GM23338 (cell line): ENCODE data around the gene STARD3. TPM values are rescaled to one million over a fixed set of nuclear protein-coding genes. Genes with fewer than 3 reads are reported as not detected.
A peak's percentile ranks its signal among the peaks of the same experiment; 100 is the strongest.

Experiments
- ATAC-seq: fragments of 200-7000 bp; cut with Tn5 transposase; 3 replicates; pipeline ENCODE4 v1.9.1; 2020
- DNase-seq: peaks from one replicate; pipeline ENCODE4 v3.0.0-alpha.2; 2015; ENCODE audit warnings: low spot score
- H2AFZ ChIP-seq: fragments of 200-600 bp; sonication (generic); 2 replicates; pipeline ENCODE4 v1.8.0; 2016; ENCODE audit warnings: antibody characterized with exemption, mild to moderate bottlenecking, moderate library complexity
- H3F3A ChIP-seq: fragments of 200-600 bp; sonication (generic); replicated peaks from 2 replicates; pipeline ENCODE4 v1.8.0; 2017; ENCODE audit warnings: antibody characterized with exemption, mixed run types, low read depth
- H3K27ac ChIP-seq: fragments of 200-600 bp; sonication (generic); 2 replicates; pipeline ENCODE4 v1.6.1; 2016; ENCODE audit warnings: low read depth
- H3K27me3 ChIP-seq: fragments of 200-600 bp; sonication (generic); 2 replicates; pipeline ENCODE4 v1.8.0; 2016; ENCODE audit warnings: mild to moderate bottlenecking, mixed run types, moderate library complexity; ENCODE audit not compliant: insufficient read depth
- H3K36me3 ChIP-seq: fragments of 200-600 bp; sonication (generic); 2 replicates; pipeline ENCODE4 v1.8.0; 2016; ENCODE audit warnings: mild to moderate bottlenecking; ENCODE audit not compliant: insufficient read depth
- H3K4me1 ChIP-seq: fragments of 200-600 bp; sonication (generic); 2 replicates; pipeline ENCODE4 v1.8.0; 2016; ENCODE audit warnings: mild to moderate bottlenecking, moderate library complexity; ENCODE audit not compliant: insufficient read depth
- H3K4me2 ChIP-seq: fragments of 200-600 bp; sonication (generic); 2 replicates; pipeline ENCODE4 v1.7.1; 2017; ENCODE audit warnings: mixed run types
- H3K4me3 ChIP-seq: fragments of 200-600 bp; sonication (generic); 2 replicates; pipeline ENCODE4 v1.6.1; 2016; ENCODE audit warnings: mixed run types
- H3K79me2 ChIP-seq: fragments of 200-600 bp; sonication (generic); replicated peaks from 2 replicates; pipeline ENCODE4 v1.8.0; 2017; ENCODE audit warnings: mild to moderate bottlenecking; ENCODE audit not compliant: insufficient read depth
- H3K9me2 ChIP-seq: fragments of 200-600 bp; sonication (generic); 2 replicates; pipeline ENCODE4 v1.8.0; 2017; ENCODE audit not compliant: insufficient read depth
- H4K20me1 ChIP-seq: fragments of 200-600 bp; sonication (generic); replicated peaks from 2 replicates; pipeline ENCODE4 v1.8.0; 2017; ENCODE audit warnings: mild to moderate bottlenecking; ENCODE audit not compliant: insufficient read depth
- H3K27ac Mint-ChIP-seq: 2 replicates; pipeline ENCODE4 v1.8.0; 2020; ENCODE audit warnings: inconsistent platforms, mild to moderate bottlenecking, moderate library complexity, mixed read lengths
- H3K27me3 Mint-ChIP-seq: 3 replicates; pipeline ENCODE4 v1.8.0; 2022; ENCODE audit warnings: low read depth, mild to moderate bottlenecking, moderate library complexity, mixed read lengths, inconsistent platforms; ENCODE audit not compliant: insufficient read depth, poor library complexity
- H3K36me3 Mint-ChIP-seq: 3 replicates; pipeline ENCODE4 v1.8.0; 2021; ENCODE audit warnings: low read depth, mild to moderate bottlenecking, inconsistent platforms, moderate library complexity, mixed read lengths
- H3K4me1 Mint-ChIP-seq: 3 replicates; pipeline ENCODE4 v1.8.0; 2020; ENCODE audit warnings: mild to moderate bottlenecking, inconsistent platforms, mixed read lengths
- H3K4me3 Mint-ChIP-seq: 3 replicates; pipeline ENCODE4 v1.8.0; 2021; ENCODE audit warnings: moderate library complexity, mild to moderate bottlenecking, inconsistent platforms, mixed read lengths
- H3K9me3 Mint-ChIP-seq: 3 replicates; pipeline ENCODE4 v1.8.0; 2020; ENCODE audit warnings: moderate library complexity, mild to moderate bottlenecking, inconsistent platforms, mixed read lengths
- CREB1 ChIP-seq: fragments of 250-450 bp; sonication (Bioruptor Pico); IDR thresholded peaks from 2 replicates; pipeline ENCODE4 v1.5.0; 2020; ENCODE audit warnings: low read depth, mild to moderate bottlenecking, moderate library complexity
- EZH2 ChIP-seq: fragments of 200-600 bp; sonication (generic); IDR thresholded peaks from one replicate; pipeline ENCODE4 v1.8.0; 2017; ENCODE audit warnings: antibody characterized with exemption, mild to moderate bottlenecking, low read depth; ENCODE audit not compliant: unreplicated experiment
- EZH2phosphoT487 ChIP-seq: fragments of 200-600 bp; sonication (generic); IDR thresholded peaks from one replicate; pipeline ENCODE4 v1.8.1; 2018; ENCODE audit warnings: antibody characterized with exemption; ENCODE audit not compliant: unreplicated experiment
- polyA plus RNA-seq: library from polyadenylated mRNA; unstranded; fragments of >200 nt; fragmentation: Nextera tagmentation; extraction: Ambion mirVana; gene quantifications from 2 replicates; pipeline ENCODE4 v1.2.1, GENCODE V29; 2016
- total RNA-seq: library from RNA; depleted of rRNA; stranded (reverse); fragments of >200 nt; shearing (Covaris generic); gene quantifications from 2 replicates; pipeline ENCODE4 v1.2.3, GENCODE V29; 2014
- TF ChIP-seq, protein P1 (sequence below), 2 experiments: fragments of 200-600 bp in 1 of 2; sonication (generic) in 1 of 2; conservative IDR thresholded peaks; 2 replicates each; pipeline versions ENCODE4 v1.5.1 to v1.6.1; 2016 to 2017; ENCODE audit warnings: antibody characterized with exemption in 2 of 2, low read depth in 2 of 2, mild to moderate bottlenecking in 2 of 2, moderate library complexity in 1 of 2

STARD3 gene
- total and polyA plus RNA-seq, 2 experiments from 2014 or later = 26.4 to 53.3 TPM

DNA sequence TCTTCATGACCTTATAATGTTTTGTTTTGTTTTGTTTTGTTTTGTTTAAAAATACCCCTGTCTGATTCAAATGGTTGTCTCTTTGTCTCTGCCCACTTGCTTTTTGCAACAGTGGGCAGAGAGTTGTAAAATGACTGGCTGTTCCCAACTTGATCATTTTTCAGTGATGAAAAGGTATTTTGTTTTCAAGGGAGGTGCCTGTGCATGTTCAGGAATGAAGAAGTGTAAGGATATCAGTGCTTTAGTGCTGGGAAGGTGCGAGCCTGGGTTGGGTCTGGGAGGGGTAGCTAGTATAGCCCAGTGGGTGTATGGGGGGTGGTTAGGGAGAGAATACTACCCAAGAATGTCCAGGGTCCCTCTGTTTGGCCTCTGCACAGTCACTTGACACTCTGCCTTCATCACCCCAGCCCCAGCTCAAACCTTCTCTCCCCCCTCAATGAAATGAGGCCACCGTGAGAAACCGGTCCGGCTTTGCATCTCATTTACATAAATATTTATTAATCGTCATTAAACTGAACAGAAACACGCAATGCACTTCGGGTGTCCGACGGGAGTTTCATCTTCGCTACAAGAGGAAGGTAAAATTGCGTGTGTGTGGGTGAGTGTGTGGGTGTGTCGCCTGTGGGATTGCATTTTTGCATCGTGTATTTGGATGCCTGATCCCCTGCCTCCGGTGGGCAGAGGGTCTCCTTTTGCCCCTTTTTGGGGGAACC, 33.5 kb upstream of the STARD3 start:
- ATAC-seq = no peak
- H3K4me3 ChIP-seq = peak overlapping the region; percentile 66
- Mint-ChIP-seq H3K9me3 (no peaks in the 10 kb centered on the region), H3K4me3 (peak overlapping the region; percentile 64), H3K36me3 (no peaks in the 10 kb centered on the region), H3K27ac (no peak overlapping the region), H3K4me1 (peaks cover 53% of the 10 kb centered on the region), H3K27me3 (peaks cover 96% of the 10 kb centered on the region)
- peaks cover 16% of the 10 kb centered on the region for H4K20me1 ChIP-seq
- H2AFZ ChIP-seq = peak overlapping the region; percentile 74; the same call in 1 of the 2 replicates
- no peak for DNase-seq
- peaks cover 100% of the 10 kb centered on the region for H3K27me3 ChIP-seq
- no peaks in the 10 kb centered on the region for H3K36me3 ChIP-seq
- peak overlapping the region; percentile 88 for H3K4me2 ChIP-seq
- H3K4me1 ChIP-seq = peaks cover 63% of the 10 kb centered on the region
- no peaks in the 10 kb centered on the region for H3K79me2 ChIP-seq
- H3K27ac ChIP-seq = no peak overlapping the region
- H3K9me2 ChIP-seq = no peaks in the 10 kb centered on the region
- TF ChIP-seq EZH2 (peak; percentile 61), EZH2phosphoT487 (no peak)
- peaks cover 51% of the 10 kb centered on the region for H3F3A ChIP-seq

DNA sequence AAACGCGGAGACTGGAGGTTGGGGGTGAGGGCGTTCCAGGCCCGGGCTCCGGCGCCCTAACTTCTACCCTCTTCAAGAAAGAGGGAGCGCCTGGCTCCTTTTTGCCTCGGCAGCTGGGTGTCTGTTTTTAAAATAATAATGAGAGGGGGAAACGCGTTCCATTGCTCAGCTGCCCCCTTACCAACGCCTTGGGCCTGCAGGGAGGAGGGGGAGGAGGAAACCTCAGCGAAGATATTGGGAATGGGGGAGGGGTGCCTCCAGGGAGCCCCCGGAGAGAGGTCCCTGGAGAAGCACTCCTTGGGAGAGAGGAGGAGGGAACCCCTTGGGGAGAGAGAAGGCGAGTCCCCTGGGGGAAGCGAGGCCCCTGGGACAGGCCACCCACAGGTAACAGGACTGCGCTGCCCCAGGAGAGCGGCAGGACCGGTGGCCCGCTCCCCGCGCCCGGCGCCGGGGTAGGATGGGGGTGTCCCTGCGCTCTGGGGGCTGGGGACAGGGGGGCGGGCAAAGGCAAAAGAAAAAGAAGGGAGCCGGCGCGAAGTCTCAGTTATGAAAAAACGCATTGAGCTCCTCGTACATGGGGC, 31.9 kb upstream of the STARD3 start:
- Histone ChIP-seq H3K9me2 (no peaks in the 10 kb centered on the region), H2AFZ (peak overlapping the region; percentile 83; the same call in 1 of the 2 replicates), H3K4me1 (peaks cover 52% of the 10 kb centered on the region), H3K27me3 (peaks cover 100% of the 10 kb centered on the region), H3K79me2 (no peaks in the 10 kb centered on the region), H3K4me3 (peak overlapping the region; percentile 66), H3K4me2 (peak overlapping the region; percentile 88), H3K27ac (no peak overlapping the region), H4K20me1 (peaks cover 9% of the 10 kb centered on the region), H3K36me3 (no peaks in the 10 kb centered on the region), H3F3A (peaks cover 48% of the 10 kb centered on the region)
- TF ChIP-seq, protein P1, sequence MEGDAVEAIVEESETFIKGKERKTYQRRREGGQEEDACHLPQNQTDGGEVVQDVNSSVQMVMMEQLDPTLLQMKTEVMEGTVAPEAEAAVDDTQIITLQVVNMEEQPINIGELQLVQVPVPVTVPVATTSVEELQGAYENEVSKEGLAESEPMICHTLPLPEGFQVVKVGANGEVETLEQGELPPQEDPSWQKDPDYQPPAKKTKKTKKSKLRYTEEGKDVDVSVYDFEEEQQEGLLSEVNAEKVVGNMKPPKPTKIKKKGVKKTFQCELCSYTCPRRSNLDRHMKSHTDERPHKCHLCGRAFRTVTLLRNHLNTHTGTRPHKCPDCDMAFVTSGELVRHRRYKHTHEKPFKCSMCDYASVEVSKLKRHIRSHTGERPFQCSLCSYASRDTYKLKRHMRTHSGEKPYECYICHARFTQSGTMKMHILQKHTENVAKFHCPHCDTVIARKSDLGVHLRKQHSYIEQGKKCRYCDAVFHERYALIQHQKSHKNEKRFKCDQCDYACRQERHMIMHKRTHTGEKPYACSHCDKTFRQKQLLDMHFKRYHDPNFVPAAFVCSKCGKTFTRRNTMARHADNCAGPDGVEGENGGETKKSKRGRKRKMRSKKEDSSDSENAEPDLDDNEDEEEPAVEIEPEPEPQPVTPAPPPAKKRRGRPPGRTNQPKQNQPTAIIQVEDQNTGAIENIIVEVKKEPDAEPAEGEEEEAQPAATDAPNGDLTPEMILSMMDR (conservative IDR thresholded peaks at IDR 0.05; ENCODE audit: low read depth in 2 of 2) = no peak
- peak; percentile 85 for TF ChIP-seq EZH2
- Mint-ChIP-seq H3K36me3 (no peaks in the 10 kb centered on the region), H3K4me3 (peak overlapping the region; percentile 64), H3K27me3 (peaks cover 96% of the 10 kb centered on the region), H3K4me1 (peaks cover 50% of the 10 kb centered on the region), H3K9me3 (no peaks in the 10 kb centered on the region), H3K27ac (no peak overlapping the region)
- ATAC-seq = peak; percentile 2; the same call in 2 of the 3 replicates
- peak; percentile 56 for DNase-seq

DNA sequence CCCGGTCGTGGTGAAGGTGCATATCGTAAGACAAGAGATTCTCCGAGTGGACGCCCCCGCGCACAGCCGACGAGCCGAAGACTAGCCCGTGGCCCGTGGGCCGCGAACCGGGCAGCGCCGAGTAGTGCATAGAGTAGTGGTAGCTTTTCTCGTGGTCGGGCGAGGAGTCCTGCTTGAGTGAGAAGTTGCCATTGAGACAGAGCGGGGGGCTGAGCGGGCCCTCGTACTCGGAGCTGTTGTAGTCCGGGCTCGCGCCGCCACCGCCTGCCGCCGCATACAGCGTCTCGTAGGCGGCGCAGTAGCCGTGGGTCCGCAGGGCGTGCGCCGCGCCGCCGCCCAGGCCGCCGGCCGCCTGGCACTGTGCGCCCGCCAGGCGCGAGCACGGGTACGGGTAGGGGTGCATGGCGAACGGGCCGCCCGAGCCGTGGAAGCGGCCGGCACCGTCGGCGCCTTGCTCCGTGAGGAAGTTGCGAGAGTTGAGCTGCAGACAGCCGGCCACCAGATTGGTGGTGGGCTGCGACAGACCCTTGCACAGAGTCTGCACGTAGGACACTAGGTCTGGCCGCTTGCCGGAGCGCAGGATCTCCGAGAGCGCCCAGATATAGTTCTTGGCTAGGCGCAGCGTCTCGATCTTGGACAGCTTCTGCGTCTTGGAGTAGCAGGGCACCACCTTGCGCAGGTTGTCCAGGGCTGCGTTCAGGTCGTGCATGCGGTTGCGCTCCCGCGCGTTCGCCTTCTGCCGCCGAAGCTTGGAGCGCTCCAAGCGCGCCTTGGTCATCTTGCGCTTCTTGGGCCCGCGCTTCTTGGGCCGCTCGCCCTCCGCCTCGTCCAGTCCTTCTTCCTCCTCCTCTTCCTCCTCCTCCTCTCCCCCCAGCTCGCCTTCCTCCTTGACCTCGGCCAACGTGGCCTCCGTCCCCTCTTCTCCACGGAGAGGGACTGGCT, 31.2 kb upstream of the STARD3 start:
- Histone ChIP-seq H3K9me2 (no peaks in the 10 kb centered on the region), H3K36me3 (no peaks in the 10 kb centered on the region), H3K4me1 (peaks cover 45% of the 10 kb centered on the region), H3K4me2 (peak overlapping the region; percentile 88), H3K4me3 (peak overlapping the region; percentile 66), H3K79me2 (no peaks in the 10 kb centered on the region), H3K27ac (no peak overlapping the region), H3F3A (peaks cover 40% of the 10 kb centered on the region), H3K27me3 (peaks cover 100% of the 10 kb centered on the region), H4K20me1 (peaks cover 6% of the 10 kb centered on the region), H2AFZ (peak overlapping the region; percentile 83)
- H3K4me3 Mint-ChIP-seq = peak overlapping the region; percentile 64
- H3K4me1 Mint-ChIP-seq = peaks cover 42% of the 10 kb centered on the region
- no peaks in the 10 kb centered on the region for H3K36me3 Mint-ChIP-seq
- no peaks in the 10 kb centered on the region for H3K9me3 Mint-ChIP-seq
- H3K27ac Mint-ChIP-seq = no peak overlapping the region
- DNase-seq (peak; percentile 77), ATAC-seq (peak; percentile 24)
- TF ChIP-seq EZH2 (peak; percentile 93), CREB1 (no peak)
- peaks cover 96% of the 10 kb centered on the region for H3K27me3 Mint-ChIP-seq
